ENCODE measurements around the gene OTC. TPM values are rescaled to one million over a fixed set of nuclear protein-coding genes. Genes with fewer than 3 reads are reported as not detected.

The OTC gene
- total RNA-seq, 4 donors from 2014 or later: 1.8 to 5.0 (median 4.2) TPM; not detected in 1

- intact Hi-C loops (cut with DNase I; ENCODE audit: low total_unique reads): no loop called here
Measured at GRCh38 chrX:38368774-38369173, 16.4 kb downstream of the OTC start.

GRCh38 chrX:38371641-38372040 is 19.2 kb downstream of the OTC start:
- no peaks in the 10 kb centered on the region for H3K36me3 ChIP-seq
- intact Hi-C loops (cut with DNase I; ENCODE audit: low total_unique reads): no loop called here
- H3K4me3 ChIP-seq: no peak overlapping the region
- TF ChIP-seq POLR2A (IDR thresholded peaks at IDR 0.05) (no peak), CTCF (IDR thresholded peaks at IDR 0.05) (no peak)
- H3K27me3 ChIP-seq: peaks cover 0 to 2% of the 10 kb centered on the region in 2 donors
- no peak overlapping the region for H3K27ac ChIP-seq
- no peak for DNase-seq
- no peaks in the 10 kb centered on the region for H3K9me3 ChIP-seq
- H3K4me1 ChIP-seq: no peaks in the 10 kb centered on the region

More at GRCh38 chrX:38368774-38369173, 16.4 kb downstream of the OTC start:
- DNase-seq: no peak
- no peak overlapping the region for H3K4me3 ChIP-seq
- H3K27ac ChIP-seq: no peak overlapping the region
- TF ChIP-seq CTCF (IDR thresholded peaks at IDR 0.05): no peak
- no peak for TF ChIP-seq POLR2A (IDR thresholded peaks at IDR 0.05)
- no peaks in the 10 kb centered on the region for H3K36me3 ChIP-seq
- H3K9me3 ChIP-seq: no peaks in the 10 kb centered on the region
- H3K4me1 ChIP-seq: no peaks in the 10 kb centered on the region
- H3K27me3 ChIP-seq: peaks cover 0 to 9% of the 10 kb centered on the region in 2 donors

- Histone ChIP-seq H3K27me3 (no peaks in the 10 kb centered on the region), H3K4me3 (no peak overlapping the region), H3K27ac (no peak overlapping the region), H3K9me3 (no peaks in the 10 kb centered on the region), H3K36me3 (no peaks in the 10 kb centered on the region), H3K4me1 (no peaks in the 10 kb centered on the region)
- DNase-seq: no peak
- no peak for TF ChIP-seq CTCF (IDR thresholded peaks at IDR 0.05)
- TF ChIP-seq POLR2A (IDR thresholded peaks at IDR 0.05): no peak
- intact Hi-C loops (cut with DNase I; ENCODE audit: low total_unique reads): no loop called here
Measured at GRCh38 chrX:38374431-38374830, 22.0 kb downstream of the OTC start.

- no peaks in the 10 kb centered on the region for H3K27me3 ChIP-seq
- H3K4me3 ChIP-seq: no peak overlapping the region
Measured at GRCh38 chrX:38375891-38376290, 23.5 kb downstream of the OTC start.

GRCh38 chrX:38376747-38377146 is 24.3 kb downstream of the OTC start:
- Histone ChIP-seq H3K27me3 (no peaks in the 10 kb centered on the region), H3K27ac (no peak overlapping the region), H3K36me3 (no peaks in the 10 kb centered on the region), H3K4me3 (no peak overlapping the region), H3K9me3 (no peaks in the 10 kb centered on the region), H3K4me1 (no peaks in the 10 kb centered on the region)
- DNase-seq: no peak
- TF ChIP-seq POLR2A (IDR thresholded peaks at IDR 0.05): no peak
- TF ChIP-seq CTCF (IDR thresholded peaks at IDR 0.05): no peak
- intact Hi-C loops (cut with DNase I; ENCODE audit: low total_unique reads): no loop called here

More at GRCh38 chrX:38375891-38376290, 23.5 kb downstream of the OTC start:
- no peak overlapping the region for H3K27ac ChIP-seq
- TF ChIP-seq POLR2A (IDR thresholded peaks at IDR 0.05) (no peak), CTCF (IDR thresholded peaks at IDR 0.05) (no peak)
- no peak for DNase-seq
- no peaks in the 10 kb centered on the region for H3K36me3 ChIP-seq
- no peaks in the 10 kb centered on the region for H3K4me1 ChIP-seq
- intact Hi-C loops (cut with DNase I; ENCODE audit: low total_unique reads): no loop called here
- no peaks in the 10 kb centered on the region for H3K9me3 ChIP-seq

Data from uterus (tissue), 4 donors.